Measurements from ENCODE around the gene HRK. TPM values are rescaled to one million over a fixed set of nuclear protein-coding genes. Genes with fewer than 3 reads are reported as not detected.

HRK gene
- total and polyA plus RNA-seq, 12 donors: 0.09 to 1.1 (median 0.24) TPM; not detected in 3

- TF ChIP-seq POLR2A (IDR thresholded peaks at IDR 0.05) (no peak), CTCF (IDR thresholded peaks at IDR 0.05) (no peak)
- Histone ChIP-seq H3K27ac (no peak overlapping the region), H3K4me3 (no peak overlapping the region), H3K36me3 (replicated peaks in 1 of 2) (no peaks in the 10 kb centered on the region), H3K9me3 (replicated peaks in 1 of 3) (no peaks in the 10 kb centered on the region), H3K4me1 (replicated peaks in 1 of 2) (no peaks in the 10 kb centered on the region), H3K27me3 (no peaks in the 10 kb centered on the region)
- intact Hi-C loops (cut with DNase I): no loop called here
- DNase-seq: peak in 1 of 7 donors; percentile 21
- WGBS, 4 donors: 76 to 84% (median 80%) methylated on average over 16 of the region's 16 CpGs
Observed at GRCh38 chr12:116855744-116856470, 25.3 kb downstream of the HRK start.

GRCh38 chr12:116853507-116853906 lies 27.7 kb downstream of the HRK start:
- no peaks in the 10 kb centered on the region for H3K9me3 ChIP-seq (replicated peaks in 1 of 3)
- intact Hi-C loops (cut with DNase I): no loop called here
- TF ChIP-seq CTCF (IDR thresholded peaks at IDR 0.05) (no peak), POLR2A (IDR thresholded peaks at IDR 0.05) (no peak)
- no peaks in the 10 kb centered on the region for H3K4me1 ChIP-seq (replicated peaks in 1 of 2)
- H3K27me3 ChIP-seq: no peaks in the 10 kb centered on the region
- no peaks in the 10 kb centered on the region for H3K36me3 ChIP-seq (replicated peaks in 1 of 2)
- no peak for DNase-seq
- H3K27ac ChIP-seq: no peak overlapping the region
- H3K4me3 ChIP-seq: no peak overlapping the region
- 74 to 84% (median 80%) methylated on average over 5 of the region's 5 CpGs for WGBS, 4 donors

- Histone ChIP-seq H3K27ac (no peak overlapping the region), H3K27me3 (no peaks in the 10 kb centered on the region), H3K4me3 (no peak overlapping the region), H3K36me3 (replicated peaks in 1 of 2) (no peaks in the 10 kb centered on the region), H3K4me1 (replicated peaks in 1 of 2) (no peaks in the 10 kb centered on the region), H3K9me3 (replicated peaks in 1 of 3) (no peaks in the 10 kb centered on the region)
- TF ChIP-seq CTCF (IDR thresholded peaks at IDR 0.05) (no peak), POLR2A (IDR thresholded peaks at IDR 0.05) (no peak)
- no peak for DNase-seq
- whole genome bisulfite sequencing, 4 donors: 88 to 94% (median 90%) methylated on average over 6 of the region's 6 CpGs
- intact Hi-C loops (cut with DNase I): no loop called here
Observed at GRCh38 chr12:116852303-116852702, 28.9 kb downstream of the HRK start.

GRCh38 chr12:116849216-116849615 lies 32.0 kb downstream of the HRK start:
- Histone ChIP-seq H3K27ac (no peak overlapping the region), H3K9me3 (replicated peaks in 1 of 3) (no peaks in the 10 kb centered on the region), H3K36me3 (replicated peaks in 1 of 2) (no peaks in the 10 kb centered on the region), H3K27me3 (no peaks in the 10 kb centered on the region), H3K4me3 (no peak overlapping the region), H3K4me1 (replicated peaks in 1 of 2) (no peaks in the 10 kb centered on the region)
- intact Hi-C loops (cut with DNase I): no loop called here
- 89 to 97% (median 96%) methylated on average over 11 to 23 of the region's 23 CpGs for WGBS, 4 donors
- no peak for TF ChIP-seq POLR2A (IDR thresholded peaks at IDR 0.05)
- no peak for DNase-seq

GRCh38 chr12:116843085-116843484 lies 38.2 kb downstream of the HRK start:
- Histone ChIP-seq H3K4me3 (no peak overlapping the region), H3K9me3 (replicated peaks in 1 of 3) (no peaks in the 10 kb centered on the region), H3K4me1 (replicated peaks in 1 of 2) (no peaks in the 10 kb centered on the region), H3K27me3 (no peaks in the 10 kb centered on the region), H3K36me3 (replicated peaks in 1 of 2) (no peaks in the 10 kb centered on the region), H3K27ac (no peak overlapping the region)
- intact Hi-C loops (cut with DNase I): no loop called here
- DNase-seq: no peak
- 88 to 93% (median 92%) methylated on average over 6 of the region's 6 CpGs for WGBS, 4 donors
- TF ChIP-seq POLR2A (IDR thresholded peaks at IDR 0.05) (no peak), CTCF (IDR thresholded peaks at IDR 0.05) (no peak)
